ENCODE results near the gene ATP2C2.
"Not testable (repeated sequence)": the region's sequence is repeated elsewhere in the genome, so short reads cannot be mapped to it uniquely, and the experiment has no call there.

The ATP2C2 gene

DNA sequence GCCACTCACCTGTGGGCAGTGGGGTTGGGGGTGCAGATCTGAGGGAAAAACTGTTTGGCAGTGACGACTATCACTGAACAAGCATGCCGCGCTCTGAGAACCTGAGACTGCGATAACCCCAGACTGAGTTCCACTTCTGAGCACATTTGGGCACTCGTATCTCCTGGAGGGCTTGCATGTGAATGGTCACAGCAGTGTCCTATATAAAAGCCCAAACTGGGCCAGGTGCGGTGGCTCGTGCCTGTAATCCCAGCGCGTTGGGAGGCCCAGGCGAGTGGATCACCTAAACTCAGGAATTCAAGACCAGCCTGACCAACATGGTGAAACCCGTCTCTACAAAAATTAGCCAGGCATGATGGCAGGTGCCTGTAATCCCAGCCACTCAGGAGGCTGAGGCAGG lies 18.7 kb downstream of the ATP2C2 start:
- FAIRE-seq (no peak), DNase-seq (ENCODE audit: insufficient read length) (no peak)
- TF ChIP-seq POLR2AphosphoS5 (IDR thresholded peaks at IDR 0.05; ENCODE audit: low read depth, low read length), result no peak
- TF ChIP-seq TAF1 (IDR thresholded peaks at IDR 0.05; ENCODE audit: borderline replicate concordance, low read depth, low read length), result no peak
- TF ChIP-seq POLR2A (IDR thresholded peaks at IDR 0.05; ENCODE audit: low read depth, low read length), result no peak

- DNase-seq (ENCODE audit: insufficient read length), result no peak
- no peak for TF ChIP-seq POLR2A (IDR thresholded peaks at IDR 0.05; ENCODE audit: low read depth, low read length)
- no peak for TF ChIP-seq POLR2AphosphoS5 (IDR thresholded peaks at IDR 0.05; ENCODE audit: low read depth, low read length)
- TF ChIP-seq TAF1 (IDR thresholded peaks at IDR 0.05; ENCODE audit: borderline replicate concordance, low read depth, low read length), result no peak
- FAIRE-seq, result no peak
Measured at GRCh38 chr16:84390131-84390785, 21.9 kb downstream of the ATP2C2 start.

- FAIRE-seq (no peak), DNase-seq (ENCODE audit: insufficient read length) (no peak)
- TF ChIP-seq POLR2A (IDR thresholded peaks at IDR 0.05; ENCODE audit: low read depth, low read length), result no peak
- no peak for TF ChIP-seq TAF1 (IDR thresholded peaks at IDR 0.05; ENCODE audit: borderline replicate concordance, low read depth, low read length)
- no peak for TF ChIP-seq POLR2AphosphoS5 (IDR thresholded peaks at IDR 0.05; ENCODE audit: low read depth, low read length)
Measured at GRCh38 chr16:84391151-84392030, 23.1 kb downstream of the ATP2C2 start.

DNA sequence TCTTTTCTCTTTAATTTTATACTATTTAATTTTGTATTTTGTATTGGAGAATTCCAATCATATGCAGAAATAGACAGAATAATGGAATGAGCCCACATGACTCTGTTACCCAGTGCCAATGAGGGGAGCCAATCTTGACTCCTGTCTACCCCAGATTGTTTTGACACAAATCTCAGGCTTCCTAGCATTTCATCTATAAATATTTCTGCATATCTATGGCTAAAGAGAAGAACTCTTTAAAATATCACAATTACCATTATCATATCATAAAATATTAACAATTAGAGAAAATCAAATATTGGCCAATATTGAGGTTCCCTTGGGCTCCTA lies 23.7 kb downstream of the ATP2C2 start:
- DNase-seq (ENCODE audit: insufficient read length) (no peak), FAIRE-seq (no peak)
- no peak for TF ChIP-seq POLR2AphosphoS5 (IDR thresholded peaks at IDR 0.05; ENCODE audit: low read depth, low read length)
- no peak for TF ChIP-seq TAF1 (IDR thresholded peaks at IDR 0.05; ENCODE audit: borderline replicate concordance, low read depth, low read length)
- TF ChIP-seq POLR2A (IDR thresholded peaks at IDR 0.05; ENCODE audit: low read depth, low read length), result no peak

GRCh38 chr16:84396082-84396481 lies 27.7 kb downstream of the ATP2C2 start:
- FAIRE-seq; DNase-seq (ENCODE audit: insufficient read length): not testable (repeated sequence)

DNA sequence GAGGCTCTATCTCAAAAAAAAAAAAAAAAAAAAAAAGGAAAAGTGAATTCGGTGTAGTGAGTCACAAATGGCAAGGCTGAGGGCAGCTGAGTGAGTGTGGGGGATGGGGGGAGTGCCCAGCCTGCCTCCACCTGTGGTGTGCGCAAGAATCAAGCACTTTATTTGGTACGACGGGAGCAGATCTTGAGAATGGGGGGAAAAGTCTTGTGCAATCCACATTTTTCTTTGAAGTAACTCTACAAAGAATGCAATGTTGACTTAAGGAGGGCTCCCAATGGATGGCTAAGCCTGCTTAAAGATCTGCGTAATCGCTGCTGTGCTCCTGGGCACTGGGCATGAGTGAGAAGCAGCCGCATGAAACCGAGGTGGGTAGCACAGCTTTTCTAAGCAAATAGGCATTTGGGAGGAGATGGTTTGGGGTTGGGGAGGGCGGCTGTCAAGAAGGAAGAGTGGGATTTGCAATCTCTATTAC lies 28.2 kb downstream of the ATP2C2 start:
- no peak for TF ChIP-seq POLR2AphosphoS5 (IDR thresholded peaks at IDR 0.05; ENCODE audit: low read depth, low read length)
- no peak for TF ChIP-seq TAF1 (IDR thresholded peaks at IDR 0.05; ENCODE audit: borderline replicate concordance, low read depth, low read length)
- no peak for TF ChIP-seq POLR2A (IDR thresholded peaks at IDR 0.05; ENCODE audit: low read depth, low read length)
- no peak for FAIRE-seq
- DNase-seq (ENCODE audit: insufficient read length), result no peak

GRCh38 chr16:84397090-84397489 lies 28.8 kb downstream of the ATP2C2 start:
- DNase-seq (ENCODE audit: insufficient read length), result no peak
- TF ChIP-seq TAF1 (IDR thresholded peaks at IDR 0.05; ENCODE audit: borderline replicate concordance, low read depth, low read length), result no peak
- no peak for TF ChIP-seq POLR2A (IDR thresholded peaks at IDR 0.05; ENCODE audit: low read depth, low read length)
- TF ChIP-seq POLR2AphosphoS5 (IDR thresholded peaks at IDR 0.05; ENCODE audit: low read depth, low read length), result no peak
- FAIRE-seq, result no peak

- no peak for TF ChIP-seq POLR2A (IDR thresholded peaks at IDR 0.05; ENCODE audit: low read depth, low read length)
- TF ChIP-seq TAF1 (IDR thresholded peaks at IDR 0.05; ENCODE audit: borderline replicate concordance, low read depth, low read length), result no peak
- no peak for TF ChIP-seq POLR2AphosphoS5 (IDR thresholded peaks at IDR 0.05; ENCODE audit: low read depth, low read length)
- DNase-seq (ENCODE audit: insufficient read length) (no peak), FAIRE-seq (no peak)
Measured at GRCh38 chr16:84398701-84399100, 30.4 kb downstream of the ATP2C2 start.

DNA sequence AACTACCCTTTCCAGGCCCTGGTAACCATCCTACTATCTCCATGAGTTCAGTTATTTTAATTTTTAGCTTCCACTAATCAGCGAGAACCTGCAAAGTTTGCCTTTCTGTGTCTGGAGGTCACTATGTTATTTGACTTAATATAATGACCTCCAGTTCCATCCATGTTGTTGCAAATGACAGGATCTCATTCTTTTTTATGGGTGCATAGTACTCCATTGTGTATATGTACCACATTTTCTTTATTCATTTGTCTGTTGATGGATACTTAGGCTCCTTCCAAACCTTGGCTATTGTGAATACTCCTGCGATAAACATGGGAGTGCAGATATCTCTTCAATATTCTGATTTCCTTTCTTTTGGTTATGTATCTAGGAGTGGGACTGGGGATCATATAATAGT lies 31.6 kb downstream of the ATP2C2 start:
- FAIRE-seq, result not testable (repeated sequence)

GRCh38 chr16:84403435-84403834 lies 35.1 kb downstream of the ATP2C2 start:
- FAIRE-seq, result not testable (repeated sequence)

More for the DNA sequence above, 31.6 kb downstream of the ATP2C2 start:
- DNase-seq (ENCODE audit: insufficient read length), result not testable (repeated sequence)

GRCh38 chr16:84404324-84404723 lies 36.0 kb downstream of the ATP2C2 start:
- no peak for DNase-seq (ENCODE audit: insufficient read length)
- no peak for FAIRE-seq
- no peak for TF ChIP-seq TAF1 (IDR thresholded peaks at IDR 0.05; ENCODE audit: borderline replicate concordance, low read depth, low read length)
- TF ChIP-seq POLR2A (IDR thresholded peaks at IDR 0.05; ENCODE audit: low read depth, low read length), result no peak
- TF ChIP-seq POLR2AphosphoS5 (IDR thresholded peaks at IDR 0.05; ENCODE audit: low read depth, low read length), result no peak

More at GRCh38 chr16:84403435-84403834, 35.1 kb downstream of the ATP2C2 start:
- DNase-seq (ENCODE audit: insufficient read length), result not testable (repeated sequence)

DNA sequence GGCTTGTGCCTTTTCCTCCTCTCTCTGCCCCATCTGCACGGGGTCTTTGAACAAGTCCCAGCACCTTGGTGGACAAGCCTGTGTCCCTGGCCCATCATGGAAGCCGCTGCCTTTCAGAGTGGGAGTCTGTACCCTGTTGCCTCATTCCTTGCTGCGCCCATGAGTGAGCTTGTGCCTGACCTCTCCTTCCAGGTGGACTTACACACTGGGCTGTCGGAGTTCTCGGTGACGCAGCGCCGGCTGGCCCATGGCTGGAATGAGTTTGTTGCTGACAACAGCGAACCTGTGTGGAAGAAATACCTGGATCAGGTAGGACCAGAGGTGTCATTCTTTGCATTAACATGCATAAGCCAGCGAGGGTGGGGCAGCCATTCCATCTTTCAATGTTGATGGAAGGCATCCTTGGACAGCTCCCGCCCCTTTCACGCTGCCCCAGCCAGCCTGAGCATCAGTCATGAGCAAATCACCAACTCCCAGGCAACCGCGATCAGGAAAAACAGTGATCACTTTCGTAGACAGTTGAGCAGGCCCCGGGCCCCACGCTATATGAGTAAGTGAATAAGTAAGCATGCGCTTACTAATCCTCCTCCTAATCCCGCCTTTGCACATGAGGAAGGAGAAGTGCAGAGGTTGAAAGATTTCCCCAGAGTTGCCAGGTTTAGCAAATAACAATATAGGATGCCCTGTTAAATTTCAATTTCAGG lies 36.8 kb downstream of the ATP2C2 start:
- TF ChIP-seq TAF1 (IDR thresholded peaks at IDR 0.05; ENCODE audit: borderline replicate concordance, low read depth, low read length) (no peak), POLR2AphosphoS5 (IDR thresholded peaks at IDR 0.05; ENCODE audit: low read depth, low read length) (no peak), POLR2A (IDR thresholded peaks at IDR 0.05; ENCODE audit: low read depth, low read length) (no peak)
- FAIRE-seq, result no peak
- no peak for DNase-seq (ENCODE audit: insufficient read length)

All from GM12892 (cell line).